ENCODE results near the gene B4GAT1.
"Not testable (repeated sequence)": the region's sequence is repeated elsewhere in the genome, so short reads cannot be mapped to it uniquely, and the experiment has no call there.

The B4GAT1 gene

GRCh38 chr11:66347425-66348276, at the start of gene B4GAT1:
B4GAT1 (minus strand) TSS chr11:66347629; CDS start chr11:66347545, 84 bp downstream.
- in situ Hi-C loops (cut with MboI; ENCODE audit: low pct_unique_long_range_greater_than_20kb, low sequenced_read_pairs) = no loop called here
- DNase-seq = peak; percentile 96

- in situ Hi-C loops (cut with MboI; ENCODE audit: low pct_unique_long_range_greater_than_20kb, low sequenced_read_pairs) = no loop called here
- DNase-seq = no peak
Observed at GRCh38 chr11:66393954-66394353, 46.5 kb upstream of the B4GAT1 start.

DNA sequence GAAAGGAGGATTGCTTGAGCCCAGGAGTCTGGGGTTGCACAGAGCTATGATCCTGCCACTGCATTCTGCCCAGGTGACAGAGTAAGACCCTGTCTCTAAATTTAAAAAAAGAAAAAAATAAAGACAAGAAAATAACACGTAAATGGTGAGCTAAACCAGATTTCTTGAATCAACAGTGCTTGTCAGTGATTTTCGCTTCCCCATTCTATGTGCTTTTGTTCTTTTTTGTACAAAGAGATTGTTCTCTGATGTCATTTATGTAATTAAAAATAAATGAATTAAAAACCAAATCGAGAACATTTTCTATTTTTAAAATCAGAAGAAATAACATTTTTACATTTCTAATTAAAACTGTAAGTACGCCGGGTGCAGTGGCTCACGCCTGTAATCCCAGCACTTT, 43.9 kb upstream of the B4GAT1 start:
- in situ Hi-C loops (cut with MboI; ENCODE audit: low pct_unique_long_range_greater_than_20kb, low sequenced_read_pairs) = no loop called here
- DNase-seq = no peak

DNA sequence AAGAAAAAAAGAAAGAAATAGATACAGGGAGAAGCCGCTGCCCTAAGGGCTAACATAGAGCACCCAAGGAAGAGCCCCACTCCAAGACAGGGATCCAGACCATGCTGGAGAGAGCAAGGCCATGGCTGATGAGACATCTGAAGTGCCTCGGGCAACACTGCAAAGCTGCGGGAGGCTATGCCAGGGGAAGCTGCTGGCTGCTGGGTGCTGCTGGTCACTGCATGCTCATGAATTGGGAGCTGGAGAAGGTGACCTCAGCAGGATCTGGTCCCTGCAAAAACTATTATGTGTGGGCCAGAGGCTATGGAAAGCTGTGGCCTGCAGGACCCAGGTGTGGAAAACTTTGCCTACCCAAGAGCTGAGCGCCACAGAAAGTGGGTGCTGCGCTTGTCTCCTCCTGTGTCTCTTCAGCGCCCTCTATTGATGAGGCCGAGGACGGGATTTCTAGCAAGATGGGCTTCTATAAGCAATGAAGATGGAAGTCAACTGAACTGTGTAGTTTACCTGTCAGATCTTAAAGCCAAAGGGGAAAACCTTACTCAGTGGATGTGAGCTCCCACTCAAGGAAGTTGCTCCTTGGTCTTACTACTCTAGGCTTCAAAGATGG, 41.5 kb upstream of the B4GAT1 start:
- in situ Hi-C loops (cut with MboI; ENCODE audit: low pct_unique_long_range_greater_than_20kb, low sequenced_read_pairs) = no loop called here
- peak; percentile 79 for DNase-seq

DNA sequence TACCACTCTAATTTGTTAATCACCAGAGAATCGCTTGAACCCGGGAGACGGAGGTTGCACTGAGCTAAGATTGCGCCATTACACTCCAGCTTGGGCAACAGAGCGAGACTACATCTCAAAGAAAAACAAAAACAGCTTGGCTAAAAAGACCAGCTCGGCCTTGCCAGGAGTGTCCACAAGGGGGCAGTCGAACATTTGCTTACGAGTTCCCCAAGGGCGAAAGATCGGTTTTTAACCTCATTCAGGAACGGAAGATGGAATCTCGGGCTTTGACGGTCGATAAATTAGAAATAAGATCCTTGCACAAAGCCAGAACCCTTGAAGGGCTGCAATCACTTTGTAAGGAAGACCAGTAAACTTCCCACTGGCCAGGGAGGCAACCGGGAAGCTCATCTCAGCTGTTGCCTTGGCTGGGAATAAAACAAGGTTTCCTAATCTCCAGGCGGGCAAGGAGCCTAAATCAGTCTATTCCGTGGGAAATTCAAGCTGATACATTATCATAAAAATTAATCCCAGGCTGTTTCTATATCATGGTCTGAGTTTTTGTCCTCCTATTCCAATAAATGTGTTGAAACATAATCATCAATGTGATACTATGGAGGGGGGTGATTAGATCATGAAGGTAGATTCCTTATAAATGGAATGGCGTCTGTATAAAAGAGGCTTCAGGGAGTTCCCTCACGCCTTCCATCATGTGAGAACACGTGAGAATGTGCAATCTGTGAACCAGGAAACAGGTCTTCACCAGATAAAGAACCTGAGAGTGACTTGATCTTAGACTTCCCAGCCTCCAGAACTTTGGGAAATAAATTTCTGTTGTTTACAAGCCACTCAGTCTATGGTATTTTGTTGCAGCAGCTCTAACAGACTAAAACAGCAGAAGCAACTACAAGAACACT, 39.0 kb upstream of the B4GAT1 start:
- in situ Hi-C loops (cut with MboI; ENCODE audit: low pct_unique_long_range_greater_than_20kb, low sequenced_read_pairs) = no loop called here
- peak; percentile 93 for DNase-seq

DNA sequence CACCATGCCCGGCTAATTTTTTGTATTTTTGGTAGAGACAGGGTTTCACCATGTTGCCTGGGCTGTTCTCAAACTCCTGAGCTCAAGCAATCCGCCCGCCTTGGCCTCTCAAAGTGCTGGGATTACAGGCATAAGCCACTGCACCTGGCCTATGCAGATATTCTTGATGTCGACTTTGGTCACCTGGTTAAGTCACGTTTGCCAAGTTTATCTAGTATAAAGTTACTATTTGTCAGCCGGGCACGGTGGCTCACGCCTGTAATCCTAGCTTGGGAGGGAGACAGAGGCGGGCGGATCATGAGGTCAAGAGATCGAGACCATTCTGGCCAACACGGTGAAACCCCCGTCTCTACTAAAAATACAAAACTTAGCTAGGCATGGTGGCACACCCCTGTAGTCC, 36.9 kb upstream of the B4GAT1 start:
- DNase-seq; in situ Hi-C loops (cut with MboI; ENCODE audit: low pct_unique_long_range_greater_than_20kb, low sequenced_read_pairs): not testable (repeated sequence)

DNA sequence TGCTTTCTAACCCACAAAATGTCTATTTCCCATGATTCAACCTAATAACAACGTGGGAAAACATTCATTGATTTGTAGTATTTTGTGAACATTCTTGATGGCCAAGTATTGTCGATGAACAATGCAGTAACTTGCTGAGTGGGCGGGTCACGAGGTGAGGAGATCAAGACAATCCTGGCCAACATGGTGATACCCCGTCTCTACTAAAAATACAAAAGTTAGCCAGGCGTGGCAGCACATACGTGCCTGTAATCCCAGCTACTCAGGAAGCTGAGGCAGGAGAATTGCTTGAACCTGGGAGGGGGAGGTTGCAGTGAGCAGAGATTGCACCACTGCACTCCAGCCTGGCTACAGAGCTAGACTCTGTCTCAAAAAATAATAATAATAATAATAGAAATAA, 32.8 kb upstream of the B4GAT1 start:
- peak; percentile 32 for DNase-seq
- in situ Hi-C loops (cut with MboI; ENCODE audit: low pct_unique_long_range_greater_than_20kb, low sequenced_read_pairs) = not testable (repeated sequence)

- in situ Hi-C loops (cut with MboI; ENCODE audit: low pct_unique_long_range_greater_than_20kb, low sequenced_read_pairs); DNase-seq: not testable (repeated sequence)
Observed at GRCh38 chr11:66373690-66374287, 26.4 kb upstream of the B4GAT1 start.

DNA sequence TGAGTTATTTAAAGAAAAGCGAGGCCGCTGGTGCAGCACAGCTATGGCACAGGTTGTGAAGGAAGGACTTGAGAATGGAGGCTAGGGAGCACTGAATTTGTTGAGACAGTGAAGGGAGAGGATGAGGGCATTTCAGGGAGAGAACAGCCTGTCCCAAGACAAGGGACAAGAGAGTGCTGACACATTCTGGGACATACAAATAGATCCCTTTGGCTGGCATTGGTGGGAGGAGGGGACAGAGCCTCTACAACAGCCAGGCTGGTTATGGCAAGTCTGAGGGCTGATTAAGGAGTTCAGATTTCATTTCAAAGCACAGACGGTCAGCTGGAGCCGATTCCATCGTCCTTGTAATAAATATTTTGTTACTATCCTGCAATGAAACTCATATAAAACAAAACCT, 25.8 kb upstream of the B4GAT1 start:
- in situ Hi-C loops (cut with MboI; ENCODE audit: low pct_unique_long_range_greater_than_20kb, low sequenced_read_pairs) = no loop called here
- DNase-seq = no peak

GRCh38 chr11:66371627-66372415, 24.4 kb upstream of the B4GAT1 start, which contains the start of gene SLC29A2:
SLC29A2 (minus strand) TSS chr11:66371760; CDS start chr11:66371591, 169 bp downstream.
- in situ Hi-C loops (cut with MboI; ENCODE audit: low pct_unique_long_range_greater_than_20kb, low sequenced_read_pairs) = no loop called here
- DNase-seq = peak; percentile 87

DNA sequence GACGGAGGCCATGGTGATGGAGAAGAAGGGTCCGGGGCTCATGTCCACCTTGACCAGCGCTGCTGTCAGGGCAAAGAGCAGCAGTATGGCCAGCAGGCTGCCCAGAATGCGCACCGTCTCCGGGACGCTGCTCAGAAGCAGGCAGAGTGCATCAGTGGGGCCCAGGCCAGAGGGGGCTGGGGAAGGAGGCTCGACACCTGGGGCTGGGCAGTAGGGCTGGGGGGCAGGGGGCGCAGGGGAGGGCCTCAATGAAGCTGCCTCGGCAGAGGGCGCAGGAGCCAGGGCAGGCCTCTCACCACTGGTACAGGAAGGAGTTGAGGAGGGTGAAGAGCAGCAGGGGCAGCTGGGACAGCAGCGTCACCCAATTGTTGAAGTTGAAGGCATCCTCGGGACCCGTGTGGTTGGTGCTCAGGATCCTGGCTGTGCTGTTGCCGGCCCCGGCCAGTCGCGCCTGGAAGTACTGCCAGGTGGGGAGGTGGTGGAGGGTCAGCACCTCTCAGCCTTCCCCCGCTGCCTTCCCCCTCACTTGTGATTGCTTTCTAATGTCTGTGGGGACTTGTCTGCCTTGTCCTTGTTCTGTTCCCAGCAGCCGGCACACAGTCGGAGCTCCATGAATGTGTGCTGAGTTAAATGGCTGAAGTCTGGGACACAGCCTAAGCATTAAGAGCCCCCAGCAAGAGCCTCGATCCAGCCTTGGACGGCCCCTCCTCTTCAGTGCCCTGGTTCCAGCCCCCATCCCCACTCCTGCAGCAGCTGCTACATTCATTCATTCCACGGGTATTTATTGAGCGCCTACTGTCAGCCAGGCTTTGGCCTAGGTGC, 21.9 kb upstream of the B4GAT1 start:
- no peak for DNase-seq
- in situ Hi-C loops (cut with MboI; ENCODE audit: low pct_unique_long_range_greater_than_20kb, low sequenced_read_pairs) = no loop called here

DNA sequence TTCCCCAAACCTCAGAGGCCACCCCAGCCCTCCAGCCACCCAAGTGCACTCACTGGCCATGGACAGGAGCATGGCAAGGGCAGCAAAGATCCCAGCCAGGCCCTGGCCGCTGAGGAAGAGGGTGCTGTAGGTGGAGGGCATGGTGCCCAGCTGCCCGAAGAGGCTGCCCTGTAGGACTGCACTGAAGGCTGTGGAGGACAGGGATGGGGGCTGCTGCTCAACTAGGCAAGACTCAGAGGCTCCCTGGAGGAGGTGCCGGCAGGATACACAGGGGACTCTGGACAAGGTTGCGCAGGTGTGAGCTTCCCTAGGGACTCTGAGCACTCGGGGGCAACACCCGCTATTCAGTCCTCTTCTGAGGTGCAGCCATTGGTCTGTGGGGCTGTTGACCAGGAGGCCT, 21.1 kb upstream of the B4GAT1 start:
- in situ Hi-C loops (cut with MboI; ENCODE audit: low pct_unique_long_range_greater_than_20kb, low sequenced_read_pairs) = no loop called here
- no peak for DNase-seq

- DNase-seq = no peak
- in situ Hi-C loops (cut with MboI; ENCODE audit: low pct_unique_long_range_greater_than_20kb, low sequenced_read_pairs) = no loop called here
Observed at GRCh38 chr11:66367561-66368312, 20.3 kb upstream of the B4GAT1 start.

DNA sequence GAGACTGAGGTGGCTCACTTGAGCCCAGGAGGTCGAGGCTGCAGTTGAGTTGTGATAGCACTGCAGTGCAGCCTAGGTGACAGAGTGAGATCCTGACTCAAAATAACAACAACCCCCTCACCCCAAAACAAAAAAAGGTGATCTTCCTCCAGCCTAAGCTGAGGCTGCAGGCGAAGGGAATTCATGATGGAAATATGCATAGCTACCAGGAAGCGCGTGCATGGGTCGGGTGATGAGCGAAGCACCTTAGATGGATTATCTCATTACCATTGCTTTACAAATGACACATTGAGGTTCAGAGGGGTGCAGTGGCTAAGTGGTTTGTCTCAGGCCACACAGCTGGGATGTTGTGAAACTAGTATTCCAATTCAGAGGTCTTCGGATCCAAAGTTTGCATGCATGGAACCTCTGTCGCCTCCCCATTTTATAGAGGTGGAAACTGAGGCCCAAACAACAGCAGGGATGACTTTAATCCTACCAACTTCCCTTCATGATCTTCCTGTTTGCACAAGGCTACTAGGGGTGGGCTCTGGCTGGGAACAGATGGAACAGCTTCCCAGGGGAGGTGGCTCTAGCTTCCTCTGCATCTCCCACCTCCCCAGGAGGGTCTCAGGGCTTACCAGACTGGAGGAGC, 19.5 kb upstream of the B4GAT1 start:
- in situ Hi-C loops (cut with MboI; ENCODE audit: low pct_unique_long_range_greater_than_20kb, low sequenced_read_pairs) = no loop called here
- no peak for DNase-seq

DNA sequence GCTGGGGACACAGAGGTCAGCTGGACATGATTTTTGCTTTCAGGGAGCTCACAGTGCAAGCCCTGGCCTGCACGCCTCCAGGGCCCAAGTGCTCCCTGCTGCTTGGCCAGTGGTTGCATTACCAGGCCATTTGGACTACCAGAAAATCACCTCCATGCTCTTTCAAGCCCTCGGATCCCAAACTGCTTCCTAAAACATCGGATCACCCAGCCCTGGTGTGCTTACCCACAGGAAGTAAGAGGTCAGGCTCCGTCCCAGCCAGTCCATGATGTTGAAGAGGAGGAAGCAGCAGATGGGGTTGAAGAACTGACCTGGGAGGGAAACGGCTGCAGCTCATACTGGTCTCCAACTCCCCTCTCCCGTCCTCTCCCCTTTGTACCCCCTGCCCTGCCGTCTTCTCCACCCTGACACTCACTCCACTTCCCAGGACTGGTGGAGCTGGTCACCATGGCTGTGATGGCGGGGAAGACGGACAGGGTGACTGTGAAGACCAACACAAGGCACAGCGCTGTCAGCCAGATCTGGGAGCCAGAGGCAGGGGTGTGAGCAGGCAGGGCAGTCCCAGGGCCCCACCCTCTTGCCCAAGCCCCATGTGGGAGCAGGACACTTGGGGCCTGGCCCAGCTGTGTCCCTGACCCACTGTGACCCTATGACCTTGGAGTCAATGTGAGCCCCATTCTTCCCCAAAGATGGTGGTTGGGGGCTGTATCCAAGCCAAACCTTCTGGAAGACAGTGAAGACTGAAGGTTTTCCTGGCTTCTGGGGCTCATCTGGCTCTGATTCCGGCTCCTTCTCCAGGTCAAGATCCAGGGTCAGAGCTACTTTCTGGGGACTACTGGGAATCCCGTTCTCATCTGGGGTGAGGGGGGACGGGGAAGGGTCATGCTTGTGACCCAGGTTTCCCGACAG, 18.5 kb upstream of the B4GAT1 start:
- in situ Hi-C loops (cut with MboI; ENCODE audit: low pct_unique_long_range_greater_than_20kb, low sequenced_read_pairs) = no loop called here
- no peak for DNase-seq

GRCh38 chr11:66365166-66365565, 17.7 kb upstream of the B4GAT1 start:
- no peak for DNase-seq
- in situ Hi-C loops (cut with MboI; ENCODE audit: low pct_unique_long_range_greater_than_20kb, low sequenced_read_pairs) = no loop called here

Measured in KBM-7 (cell line).